Endothelial cell of umbilical vein (primary cell): ENCODE data around the gene UBTD2.

Experiments
- EZH2 ChIP-seq: IDR thresholded peaks from 2 replicates; pipeline ENCODE4 v1.6.1; 2012; ENCODE audit warnings: borderline replicate concordance, low read depth, mild to moderate bottlenecking, moderate library complexity, low read length, inconsistent platforms; ENCODE audit not compliant: severe bottlenecking
- POLR2A ChIP-seq: IDR thresholded peaks from 2 replicates; pipeline ENCODE4 v1.6.1; 2012; ENCODE audit warnings: low read depth, mild to moderate bottlenecking, control low read depth, low read length
- POLR2AphosphoS5 ChIP-seq: IDR thresholded peaks from 2 replicates; pipeline ENCODE4 v1.6.1; 2012; ENCODE audit warnings: low read depth, mild to moderate bottlenecking, control low read depth, low read length, moderate library complexity; ENCODE audit not compliant: insufficient read depth
- TF ChIP-seq, protein P1 (sequence below), 2 donors: IDR thresholded peaks; 1 replicate in 1 of 2; 2 replicates in 1 of 2; pipeline ENCODE4 v1.5.1; 2011; ENCODE audit warnings: low read length in 2 of 2, mild to moderate bottlenecking in 2 of 2, moderate library complexity in 2 of 2, control low read depth in 1 of 2, inconsistent platforms in 1 of 2, low read depth in 1 of 2; ENCODE audit not compliant: insufficient read depth in 1 of 2; ENCODE audit errors: extremely low read depth in 1 of 2
- TF ChIP-seq, protein P2 (sequence below): IDR thresholded peaks from 2 replicates; pipeline ENCODE4 v1.6.1; 2011; ENCODE audit not compliant: insufficient read depth, insufficient read length

DNA sequence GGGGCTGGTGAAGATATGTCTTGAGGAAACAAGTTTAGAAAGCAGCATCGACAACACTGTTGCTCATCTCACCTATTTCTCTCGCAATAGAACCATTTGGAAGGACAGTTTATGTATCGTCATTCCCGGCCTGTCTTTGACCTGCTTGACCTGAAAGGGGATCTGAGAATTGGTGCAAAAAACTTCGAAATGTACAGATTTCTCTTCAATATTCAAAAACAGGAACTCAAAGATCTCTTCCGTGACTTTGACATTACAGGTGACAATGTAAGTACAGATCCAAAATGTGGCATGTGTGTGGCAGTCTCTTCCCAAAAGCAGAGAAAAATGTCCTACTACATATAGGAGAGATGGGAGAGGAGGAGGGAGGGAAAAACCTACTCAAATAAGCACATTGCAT is 83.1 kb downstream of the UBTD2 start:
- TF ChIP-seq, protein P1, sequence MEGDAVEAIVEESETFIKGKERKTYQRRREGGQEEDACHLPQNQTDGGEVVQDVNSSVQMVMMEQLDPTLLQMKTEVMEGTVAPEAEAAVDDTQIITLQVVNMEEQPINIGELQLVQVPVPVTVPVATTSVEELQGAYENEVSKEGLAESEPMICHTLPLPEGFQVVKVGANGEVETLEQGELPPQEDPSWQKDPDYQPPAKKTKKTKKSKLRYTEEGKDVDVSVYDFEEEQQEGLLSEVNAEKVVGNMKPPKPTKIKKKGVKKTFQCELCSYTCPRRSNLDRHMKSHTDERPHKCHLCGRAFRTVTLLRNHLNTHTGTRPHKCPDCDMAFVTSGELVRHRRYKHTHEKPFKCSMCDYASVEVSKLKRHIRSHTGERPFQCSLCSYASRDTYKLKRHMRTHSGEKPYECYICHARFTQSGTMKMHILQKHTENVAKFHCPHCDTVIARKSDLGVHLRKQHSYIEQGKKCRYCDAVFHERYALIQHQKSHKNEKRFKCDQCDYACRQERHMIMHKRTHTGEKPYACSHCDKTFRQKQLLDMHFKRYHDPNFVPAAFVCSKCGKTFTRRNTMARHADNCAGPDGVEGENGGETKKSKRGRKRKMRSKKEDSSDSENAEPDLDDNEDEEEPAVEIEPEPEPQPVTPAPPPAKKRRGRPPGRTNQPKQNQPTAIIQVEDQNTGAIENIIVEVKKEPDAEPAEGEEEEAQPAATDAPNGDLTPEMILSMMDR (IDR thresholded peaks at IDR 0.05; ENCODE audit: extremely low read depth in 1 of 2, insufficient read depth in 1 of 2, low read depth in 1 of 2, low read length in 2 of 2), result no peak
- TF ChIP-seq EZH2, result no peak
- TF ChIP-seq, protein P2, sequence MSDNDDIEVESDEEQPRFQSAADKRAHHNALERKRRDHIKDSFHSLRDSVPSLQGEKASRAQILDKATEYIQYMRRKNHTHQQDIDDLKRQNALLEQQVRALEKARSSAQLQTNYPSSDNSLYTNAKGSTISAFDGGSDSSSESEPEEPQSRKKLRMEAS, result no peak
- TF ChIP-seq POLR2A, result no peak
- no peak for TF ChIP-seq POLR2AphosphoS5
